ENCODE results near the gene WDR77. TPM values are rescaled to one million over a fixed set of nuclear protein-coding genes. Genes with fewer than 3 reads are reported as not detected.

The WDR77 gene
- total and polyA plus RNA-seq, 2 donors (not counting 1 experiment from before 2014, with no cell fraction given), result 40.5 to 85.5 TPM

GRCh38 chr1:111483166-111483565 is 34.1 kb upstream of the WDR77 start:
- 60% methylated on average over 1 of the region's 3 CpGs for WGBS (ENCODE audit: insufficient coverage)
- DNase-seq (no peak), ATAC-seq (ENCODE audit: low read depth) (no peak)
- Histone ChIP-seq H3K36me3 (replicated peaks in 1 of 2; ENCODE audit: control extremely low read depth in 1 of 2, control insufficient read depth in 1 of 2, extremely low read depth in 1 of 2, insufficient read depth in 2 of 2, low read length in 1 of 2) (peaks cover 0 to 8% of the 10 kb centered on the region in 2 experiments), H3K4me2 (replicated peaks; ENCODE audit: low read depth, low read length, poor library complexity, severe bottlenecking) (no peak overlapping the region), H2AFZ (ENCODE audit: insufficient read depth, low read depth, low read length, poor library complexity, severe bottlenecking) (no peak overlapping the region), H3K4me1 (ENCODE audit: control insufficient read depth in 2 of 2, insufficient read depth in 2 of 2, low read length in 2 of 2) (peaks cover 22 to 27% of the 10 kb centered on the region in 2 donors), H4K20me1 (ENCODE audit: control insufficient read depth, insufficient read depth, low read length, poor library complexity, severe bottlenecking) (no peaks in the 10 kb centered on the region), H3K9me3 (ENCODE audit: control extremely low read depth in 1 of 3, control insufficient read depth in 2 of 3, insufficient read depth in 1 of 3, low read length in 2 of 3) (no peaks in the 10 kb centered on the region), H3K79me2 (ENCODE audit: control insufficient read depth, insufficient read depth, low read length) (peaks cover 3% of the 10 kb centered on the region), H3K4me3 (ENCODE audit: control extremely low read depth in 1 of 5, extremely low read depth in 1 of 5, insufficient read depth in 1 of 5, low read depth in 2 of 5, low read length in 4 of 5) (no peak overlapping the region), H3K9ac (ENCODE audit: low read length) (no peak overlapping the region), H3K27ac (ENCODE audit: low read length in 2 of 2) (no peak overlapping the region), H3K27me3 (replicated peaks in 1 of 4; ENCODE audit: control extremely low read depth in 1 of 4, control insufficient read depth in 3 of 4, insufficient read depth in 4 of 4, low read length in 3 of 4) (no peaks in the 10 kb centered on the region)
- ChIA-PET POLR2A (interaction anchor here (1.8 kb wide), 1 partner anchor 25 kb away, joined by 5 read pairs; no protein-coding TSS in a partner anchor), CTCF (interaction anchor here (1.4 to 14.7 kb wide), 7 partner anchors 14 to 284 kb away, joined by 5 to 276 read pairs (median 13); partner anchors contain the start of genes ADORA3 and TMIGD3)
- TF ChIP-seq EZH2 (IDR thresholded peaks at IDR 0.05; ENCODE audit: borderline replicate concordance, insufficient read depth, low read depth, low read length, poor library complexity, severe bottlenecking), result no peak
- no peak for TF ChIP-seq CTCF (IDR thresholded peaks at IDR 0.05)
- Mint-ChIP-seq H3K9me3 (ENCODE audit: insufficient read depth) (no peaks in the 10 kb centered on the region), H3K27ac (no peak overlapping the region), H3K4me3 (no peak overlapping the region), H3K4me1 (peaks cover 30% of the 10 kb centered on the region), H3K27me3 (no peaks in the 10 kb centered on the region)
- intact Hi-C loops (cut with micrococcal nuclease), result no loop called here

- peak; percentile 76 for DNase-seq
- Histone ChIP-seq H3K9ac (ENCODE audit: low read length) (no peak overlapping the region), H2AFZ (ENCODE audit: insufficient read depth, low read depth, low read length, poor library complexity, severe bottlenecking) (peak overlapping the region; percentile 15), H3K4me3 (ENCODE audit: control extremely low read depth in 1 of 5, extremely low read depth in 1 of 5, insufficient read depth in 1 of 5, low read depth in 2 of 5, low read length in 4 of 5) (no peak overlapping the region), H3K79me2 (ENCODE audit: control insufficient read depth, insufficient read depth, low read length) (peaks cover 9% of the 10 kb centered on the region), H4K20me1 (ENCODE audit: control insufficient read depth, insufficient read depth, low read length, poor library complexity, severe bottlenecking) (no peaks in the 10 kb centered on the region), H3K36me3 (replicated peaks in 1 of 2; ENCODE audit: control extremely low read depth in 1 of 2, control insufficient read depth in 1 of 2, extremely low read depth in 1 of 2, insufficient read depth in 2 of 2, low read length in 1 of 2) (peaks cover 0 to 19% of the 10 kb centered on the region in 2 experiments), H3K27me3 (replicated peaks in 1 of 4; ENCODE audit: control extremely low read depth in 1 of 4, control insufficient read depth in 3 of 4, insufficient read depth in 4 of 4, low read length in 3 of 4) (no peaks in the 10 kb centered on the region), H3K4me2 (replicated peaks; ENCODE audit: low read depth, low read length, poor library complexity, severe bottlenecking) (no peak overlapping the region), H3K9me3 (ENCODE audit: control extremely low read depth in 1 of 3, control insufficient read depth in 2 of 3, insufficient read depth in 1 of 3, low read length in 2 of 3) (no peaks in the 10 kb centered on the region), H3K27ac (ENCODE audit: low read length in 2 of 2) (no peak overlapping the region), H3K4me1 (ENCODE audit: control insufficient read depth in 2 of 2, insufficient read depth in 2 of 2, low read length in 2 of 2) (peaks cover 38 to 42% of the 10 kb centered on the region in 2 donors)
- 53% methylated on average over 6 of the region's 8 CpGs for WGBS (ENCODE audit: insufficient coverage)
- CTCF ChIA-PET, result interaction anchor here (0.6 to 14.7 kb wide), 44 partner anchors 9 to 1949 kb away, joined by 3 to 276 read pairs (median 4); partner anchors contain the start of genes ADORA3, INKA2 and TMIGD3
- POLR2A ChIA-PET, result interaction anchor here (0.5 to 1.8 kb wide), 7 partner anchors 10 to 1143 kb away, joined by 3 to 8 read pairs (median 4); no protein-coding TSS in a partner anchor
- no peak overlapping the region for H3K4me3 Mint-ChIP-seq
- H3K27ac Mint-ChIP-seq, result peak overlapping the region; percentile 43
- intact Hi-C loops (cut with micrococcal nuclease), result loop anchor here (1.0 kb wide), 5 partner anchors 27 to 288 kb away; no protein-coding TSS in a partner anchor
- no peaks in the 10 kb centered on the region for H3K9me3 Mint-ChIP-seq (ENCODE audit: insufficient read depth)
- peaks cover 46% of the 10 kb centered on the region for H3K4me1 Mint-ChIP-seq
- TF ChIP-seq EZH2 (IDR thresholded peaks at IDR 0.05; ENCODE audit: borderline replicate concordance, insufficient read depth, low read depth, low read length, poor library complexity, severe bottlenecking), result no peak
- TF ChIP-seq CTCF (IDR thresholded peaks at IDR 0.05), result peak; percentile 55
- H3K27me3 Mint-ChIP-seq, result no peaks in the 10 kb centered on the region
- peak; percentile 52 for ATAC-seq (ENCODE audit: low read depth)
These were observed 32.5 kb upstream of the WDR77 start for GRCh38 chr1:111481387-111482221.
